Brain microvascular endothelial cell (primary cell): ENCODE data around the gene SLC9A3.

Experiments used
- DNase-seq: peaks from one replicate; pipeline ENCODE4 v3.0.0-alpha.2; 2020
- H3K27ac ChIP-seq: fragments of 250-450 bp; sonication (Bioruptor Pico); 2 replicates; pipeline ENCODE4 v1.5.1; 2020; ENCODE audit warnings: mild to moderate bottlenecking, moderate library complexity
- H3K27me3 ChIP-seq: fragments of 250-450 bp; sonication (Bioruptor Pico); replicated peaks from 2 replicates; pipeline ENCODE4 v1.5.1; 2020; ENCODE audit warnings: mild to moderate bottlenecking
- H3K36me3 ChIP-seq: fragments of 250-450 bp; sonication (Bioruptor Pico); replicated peaks from 2 replicates; pipeline ENCODE4 v1.5.1; 2020; ENCODE audit warnings: mild to moderate bottlenecking
- H3K4me3 ChIP-seq: 2 replicates; pipeline ENCODE4 v1.5.1; 2011; ENCODE audit warnings: low read depth, mild to moderate bottlenecking, control low read depth, low read length, moderate library complexity
- in situ Hi-C: cut with HindIII; loops from 2 replicates; pipeline ENCODE4 v1.10.0; 2017; ENCODE audit warnings: low sequenced_read_pairs, low pct_ligation_motif_present
- TF ChIP-seq, protein P1 (sequence below): IDR thresholded peaks from 2 replicates; pipeline ENCODE4 v1.5.1; 2011; ENCODE audit warnings: low read depth, mild to moderate bottlenecking, moderate library complexity, low read length, control low read depth, inconsistent platforms; ENCODE audit errors: missing control alignments

SLC9A3 gene

GRCh38 chr5:553874-554273, 29.6 kb upstream of the SLC9A3 start:
- no peaks in the 10 kb centered on the region for H3K36me3 ChIP-seq
- H3K27me3 ChIP-seq = peaks cover 1% of the 10 kb centered on the region
- H3K4me3 ChIP-seq = no peak overlapping the region
- DNase-seq = no peak
- no peak overlapping the region for H3K27ac ChIP-seq
- in situ Hi-C loops = no loop called here
- TF ChIP-seq, protein P1, sequence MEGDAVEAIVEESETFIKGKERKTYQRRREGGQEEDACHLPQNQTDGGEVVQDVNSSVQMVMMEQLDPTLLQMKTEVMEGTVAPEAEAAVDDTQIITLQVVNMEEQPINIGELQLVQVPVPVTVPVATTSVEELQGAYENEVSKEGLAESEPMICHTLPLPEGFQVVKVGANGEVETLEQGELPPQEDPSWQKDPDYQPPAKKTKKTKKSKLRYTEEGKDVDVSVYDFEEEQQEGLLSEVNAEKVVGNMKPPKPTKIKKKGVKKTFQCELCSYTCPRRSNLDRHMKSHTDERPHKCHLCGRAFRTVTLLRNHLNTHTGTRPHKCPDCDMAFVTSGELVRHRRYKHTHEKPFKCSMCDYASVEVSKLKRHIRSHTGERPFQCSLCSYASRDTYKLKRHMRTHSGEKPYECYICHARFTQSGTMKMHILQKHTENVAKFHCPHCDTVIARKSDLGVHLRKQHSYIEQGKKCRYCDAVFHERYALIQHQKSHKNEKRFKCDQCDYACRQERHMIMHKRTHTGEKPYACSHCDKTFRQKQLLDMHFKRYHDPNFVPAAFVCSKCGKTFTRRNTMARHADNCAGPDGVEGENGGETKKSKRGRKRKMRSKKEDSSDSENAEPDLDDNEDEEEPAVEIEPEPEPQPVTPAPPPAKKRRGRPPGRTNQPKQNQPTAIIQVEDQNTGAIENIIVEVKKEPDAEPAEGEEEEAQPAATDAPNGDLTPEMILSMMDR = no peak

DNA sequence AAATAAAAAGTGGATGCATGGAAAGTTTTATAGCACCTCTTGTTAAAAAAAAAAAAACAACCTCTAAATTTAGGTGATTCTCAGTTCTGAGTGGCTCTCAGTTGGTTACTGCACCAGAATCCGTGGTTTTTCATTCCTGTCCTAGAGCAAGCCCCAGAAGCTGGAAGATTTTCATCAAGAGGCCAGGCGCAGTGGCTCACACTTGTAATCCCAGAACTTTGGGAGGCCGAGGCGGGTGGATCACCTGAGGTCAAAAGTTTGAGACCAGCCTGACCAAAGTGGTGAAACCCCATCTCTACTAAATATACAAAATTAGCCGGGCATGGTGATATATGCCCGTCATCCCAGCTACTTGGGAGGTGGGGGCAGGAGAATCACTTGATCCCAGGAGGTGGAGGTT, 27.2 kb upstream of the SLC9A3 start:
- in situ Hi-C loops = no loop called here
- no peak overlapping the region for H3K27ac ChIP-seq
- no peak for DNase-seq
- peaks cover 1% of the 10 kb centered on the region for H3K27me3 ChIP-seq
- TF ChIP-seq, protein P1 = no peak
- no peaks in the 10 kb centered on the region for H3K36me3 ChIP-seq
- H3K4me3 ChIP-seq = no peak overlapping the region

- TF ChIP-seq, protein P1 = no peak
- DNase-seq = no peak
- no peak overlapping the region for H3K4me3 ChIP-seq
- no peak overlapping the region for H3K27ac ChIP-seq
- H3K27me3 ChIP-seq = peaks cover 1% of the 10 kb centered on the region
- no peaks in the 10 kb centered on the region for H3K36me3 ChIP-seq
- in situ Hi-C loops = no loop called here
These were observed 25.0 kb upstream of the SLC9A3 start for GRCh38 chr5:549229-549628.

GRCh38 chr5:548256-548655, 24.0 kb upstream of the SLC9A3 start:
- no peak for DNase-seq
- no peak overlapping the region for H3K4me3 ChIP-seq
- TF ChIP-seq, protein P1 = no peak
- in situ Hi-C loops = no loop called here
- no peak overlapping the region for H3K27ac ChIP-seq
- H3K36me3 ChIP-seq = no peaks in the 10 kb centered on the region
- H3K27me3 ChIP-seq = peaks cover 1% of the 10 kb centered on the region

DNA sequence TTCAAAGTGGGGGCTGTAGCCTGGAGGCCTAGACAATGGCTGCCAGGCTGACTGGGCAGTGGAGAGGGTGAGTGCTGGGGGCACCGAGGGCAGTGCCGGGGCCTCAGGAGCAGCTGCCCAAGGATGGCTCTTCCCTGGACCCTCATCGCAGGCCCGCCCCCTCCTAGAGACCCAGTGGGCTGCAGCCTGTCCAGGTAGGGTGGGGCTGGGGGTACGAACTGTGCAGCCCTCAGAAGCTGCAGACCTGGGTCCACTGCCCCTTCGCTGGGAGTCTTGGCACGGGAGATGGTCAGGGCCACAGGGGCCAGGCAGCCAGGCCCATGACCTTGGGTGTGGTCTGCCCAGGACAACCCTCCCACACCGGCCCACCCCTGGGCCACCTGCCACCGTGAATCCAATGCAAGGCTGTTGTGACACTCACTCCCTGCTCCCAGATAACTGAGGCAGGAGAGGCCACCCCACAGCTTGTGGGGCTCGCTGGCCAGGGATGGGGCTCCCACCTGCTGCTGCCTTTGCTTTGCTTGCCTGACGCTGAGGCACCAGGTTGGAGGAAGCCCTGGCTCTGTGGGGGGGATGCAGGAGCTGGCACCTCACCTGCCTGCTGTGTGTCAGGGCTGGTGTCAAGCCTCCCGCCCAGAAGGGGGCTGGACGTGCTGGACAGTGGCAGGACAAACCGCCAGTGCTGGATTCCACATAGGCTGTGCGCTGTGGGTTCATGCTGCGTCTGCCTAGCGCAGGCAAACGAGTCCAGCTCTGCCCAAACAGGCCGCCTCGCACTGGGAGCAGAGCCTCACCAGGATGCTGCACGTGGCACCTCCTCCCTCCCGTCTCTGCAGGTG, 23.1 kb upstream of the SLC9A3 start:
- Histone ChIP-seq H3K4me3 (no peak overlapping the region), H3K36me3 (no peaks in the 10 kb centered on the region), H3K27me3 (peaks cover 1% of the 10 kb centered on the region), H3K27ac (no peak overlapping the region)
- in situ Hi-C loops = no loop called here
- TF ChIP-seq, protein P1 = no peak
- no peak for DNase-seq
